GM12878 (cell line): ENCODE results near the gene RABEP2. TPM values are rescaled to one million over a fixed set of nuclear protein-coding genes. Genes with fewer than 3 reads are reported as not detected.

Experiments
- ATAC-seq: fragments of 200-7000 bp; cut with Tn5 transposase; 3 replicates; pipeline ENCODE4 v1.9.1; 2020; ENCODE audit warnings: mild to moderate bottlenecking, moderate library complexity
- BruUV-seq: library from RNA; stranded (reverse); fragments of 400-500 nt; replicated peaks from 2 replicates; lab custom pipeline; 2021; lab: Mats Ljungman, UMichigan
- CTCF ChIA-PET: fragments of 300-600 bp; sonication (Branson Sonifier 250); formaldehyde crosslinking; extraction: SDS; loops from one replicate; lab custom pipeline; 2021; ENCODE audit warnings: inconsistent platforms; lab: Yijun Ruan, JAX
- POLR2A ChIA-PET: fragments of 350-600 bp; formaldehyde crosslinking; extraction: SDS; loops from one replicate; lab custom pipeline; 2021; ENCODE audit warnings: inconsistent platforms; lab: Charles Lee
- RAD21 ChIA-PET: fragments of 300-600 bp; sonication (Branson Sonifier 250); formaldehyde crosslinking; loops from one replicate; lab custom pipeline; 2023; ENCODE audit warnings: antibody characterized with exemption; ENCODE audit not compliant: unreplicated experiment; lab: Charles Lee
- SMC1A ChIA-PET: fragments of 300-600 bp; sonication (Branson Sonifier 250); formaldehyde crosslinking; loops from one replicate; lab custom pipeline; 2023; ENCODE audit not compliant: unreplicated experiment, uncharacterized antibody; lab: Charles Lee
- DNase-seq: peaks from one replicate; pipeline ENCODE4 v3.0.0-alpha.2; 2011; ENCODE audit warnings: low read depth, low spot score
- FAIRE-seq: peaks from 3 replicates; lab custom pipeline; 2011; peaks lifted over from hg19 to GRCh38; lab: Jason Lieb, UNC
- H2AFZ ChIP-seq: 2 replicates; pipeline ENCODE4 v1.6.0; 2011; ENCODE audit warnings: low read depth, low read length, control low read depth; ENCODE audit not compliant: control insufficient read depth
- H3K27ac ChIP-seq: 2 replicates; pipeline ENCODE4 v1.5.1; 2011; ENCODE audit warnings: control low read depth; ENCODE audit not compliant: control insufficient read depth, insufficient read depth
- H3K27me3 ChIP-seq, 2 experiments: replicated peaks in 1 of 2; 2 replicates each; pipeline versions ENCODE4 v1.6.0 to v1.6.1; 2011; ENCODE audit warnings: low read length in 1 of 2; ENCODE audit not compliant: control insufficient read depth in 2 of 2, insufficient read depth in 2 of 2
- H3K36me3 ChIP-seq, 2 experiments: 2 replicates each; pipeline ENCODE4 v1.5.1; 2011; ENCODE audit warnings: low read length in 1 of 2; ENCODE audit not compliant: control insufficient read depth in 2 of 2, insufficient read depth in 2 of 2
- H3K4me1 ChIP-seq: 2 replicates; pipeline ENCODE4 v1.6.1; 2011; ENCODE audit warnings: mild to moderate bottlenecking, low read length, moderate library complexity, mixed read lengths; ENCODE audit not compliant: control insufficient read depth, insufficient read depth
- H3K4me2 ChIP-seq: 2 replicates; pipeline ENCODE4 v1.6.0; 2011; ENCODE audit warnings: control low read depth; ENCODE audit not compliant: control insufficient read depth, insufficient read depth
- H3K4me3 ChIP-seq: fragments of 200-600 bp; sonication (generic); 2 replicates; pipeline ENCODE4 v1.5.1; 2016
- H3K79me2 ChIP-seq: 2 replicates; pipeline ENCODE4 v1.6.0; 2011; ENCODE audit warnings: low read length; ENCODE audit not compliant: control insufficient read depth, insufficient read depth
- H3K9ac ChIP-seq: 2 replicates; pipeline ENCODE4 v1.8.0; 2011; ENCODE audit warnings: low read length, control low read depth, mixed read lengths; ENCODE audit not compliant: control insufficient read depth, insufficient read depth
- H3K9me3 ChIP-seq: replicated peaks from 3 replicates; pipeline ENCODE4 v1.5.1; 2011; ENCODE audit warnings: mild to moderate bottlenecking, low read length; ENCODE audit not compliant: control insufficient read depth, insufficient read depth
- H4K20me1 ChIP-seq: 2 replicates; pipeline ENCODE4 v1.6.0; 2011; ENCODE audit not compliant: control insufficient read depth, insufficient read depth
- ATF2 ChIP-seq: IDR thresholded peaks from 2 replicates; pipeline ENCODE4 v1.6.1; 2012; ENCODE audit warnings: low read length, inconsistent platforms
- HDAC2 ChIP-seq: fragments of 200-600 bp; sonication (generic); IDR thresholded peaks from 2 replicates; pipeline ENCODE4 v1.6.1; 2017
- JUNB ChIP-seq: IDR thresholded peaks from 2 replicates; pipeline ENCODE4 v1.6.1; 2016; ENCODE audit warnings: antibody characterized with exemption, mild to moderate bottlenecking
- RBBP5 ChIP-seq: fragments of 200-600 bp; sonication (generic); conservative IDR thresholded peaks from 2 replicates; pipeline ENCODE4 v1.6.1; 2016
- RUNX3 ChIP-seq: IDR thresholded peaks from 2 replicates; pipeline ENCODE4 v1.6.1; 2012; ENCODE audit warnings: low read length, inconsistent platforms
- SIX5 ChIP-seq: IDR thresholded peaks from 2 replicates; pipeline ENCODE4 v1.6.1; 2011; ENCODE audit warnings: mild to moderate bottlenecking, low read depth, low read length, moderate library complexity; ENCODE audit not compliant: severe bottlenecking
- SMAD1 ChIP-seq: fragments of 450-650 bp; IDR thresholded peaks from 2 replicates; pipeline ENCODE4 v1.6.1; 2018; ENCODE audit warnings: mild to moderate bottlenecking, low read depth; ENCODE audit not compliant: partially characterized antibody
- SPI1 ChIP-seq: IDR thresholded peaks from 2 replicates; pipeline ENCODE4 v1.6.1; 2011; ENCODE audit warnings: low read depth, mild to moderate bottlenecking, low read length, moderate library complexity, borderline replicate concordance; ENCODE audit not compliant: insufficient read depth
- SRF ChIP-seq, 2 experiments: IDR thresholded peaks; 2 replicates each; pipeline ENCODE4 v1.6.1; 2011; ENCODE audit warnings: low read depth in 2 of 2, low read length in 2 of 2, mild to moderate bottlenecking in 1 of 2, moderate library complexity in 1 of 2
- SUZ12 ChIP-seq: fragments of 200-600 bp; sonication (generic); IDR thresholded peaks from one replicate; pipeline ENCODE4 v1.6.1; 2018; ENCODE audit warnings: antibody characterized with exemption, mild to moderate bottlenecking; ENCODE audit not compliant: unreplicated experiment
- YY1 ChIP-seq: IDR thresholded peaks from 2 replicates; pipeline ENCODE4 v1.6.1; 2011; ENCODE audit warnings: low read depth, mild to moderate bottlenecking, low read length
- ZBTB33 ChIP-seq: fragments of 450-650 bp; IDR thresholded peaks from 2 replicates; pipeline ENCODE4 v1.6.1; 2017; ENCODE audit warnings: mild to moderate bottlenecking
- WGBS: methylation state at CpG from one replicate; pipeline ENCODE4 v1.1.6; 2016; ENCODE audit warnings: low lambda C conversion rate; ENCODE audit not compliant: insufficient replicate concordance, insufficient coverage; ENCODE audit errors: missing lambda C conversion rate; 5-methylcytosine and 5-hydroxymethylcytosine counted together
- in situ Hi-C: fragments of 300-500 bp; cut with MboI; formaldehyde crosslinking; loops from 9 replicates; pipeline ENCODE4 v1.14.3; 2018; ENCODE audit warnings: mixed read lengths
- intact Hi-C: fragments of 100-400 bp; cut with micrococcal nuclease; formaldehyde crosslinking; loops from one replicate; pipeline ENCODE4 v1.14.2; 2022; ENCODE audit not compliant: unreplicated experiment
- polyA plus RNA-seq, 11 experiments: library from polyadenylated mRNA; depleted of rRNA in 4 of 11; unstranded in 6 of 11; stranded (reverse) in 5 of 11; fragments of >200 nt; fragmentation: Nextera tagmentation in 4 of 11; fragmentation: Illumina TruSeq in 1 of 11; extraction: Ambion mirVana in 4 of 11; extraction: Trizol in 1 of 11; gene quantifications; 1 replicate in 1 of 11; 2 replicates in 10 of 11; pipeline versions ENCODE4 v1.2.1 to v1.2.3, GENCODE V29; 2011 to 2016; ENCODE audit warnings: inconsistent platforms in 2 of 11, missing spikeins in 2 of 11, low read depth in 1 of 11
- total RNA-seq, 4 experiments: library from RNA; depleted of rRNA in 3 of 4; stranded (reverse); fragments of >200 nt in 3 of 4; fragmentation: Illumina TruSeq in 1 of 4; extraction: Trizol in 1 of 4; gene quantifications; 2 replicates each; pipeline versions ENCODE4 v1.2.1 to v1.2.3, GENCODE V29; 2013 to 2021
- TF ChIP-seq, protein P1 (sequence below): IDR thresholded peaks from 2 replicates; pipeline ENCODE4 v1.6.1; 2011; ENCODE audit warnings: borderline replicate concordance, low read depth, mild to moderate bottlenecking, moderate library complexity, low read length; ENCODE audit not compliant: insufficient read depth, poor library complexity, severe bottlenecking
- TF ChIP-seq, protein P2 (sequence below): fragments of 450-650 bp; IDR thresholded peaks from 2 replicates; pipeline ENCODE4 v1.6.1; 2017; ENCODE audit warnings: mild to moderate bottlenecking, moderate library complexity

Gene RABEP2
- total and polyA plus RNA-seq, 10 of the 15 experiments (the other 5 are each of a cell fraction or from before 2014, with no cell fraction given) = 0.47 to 33.2 (median 18.6) TPM

DNA sequence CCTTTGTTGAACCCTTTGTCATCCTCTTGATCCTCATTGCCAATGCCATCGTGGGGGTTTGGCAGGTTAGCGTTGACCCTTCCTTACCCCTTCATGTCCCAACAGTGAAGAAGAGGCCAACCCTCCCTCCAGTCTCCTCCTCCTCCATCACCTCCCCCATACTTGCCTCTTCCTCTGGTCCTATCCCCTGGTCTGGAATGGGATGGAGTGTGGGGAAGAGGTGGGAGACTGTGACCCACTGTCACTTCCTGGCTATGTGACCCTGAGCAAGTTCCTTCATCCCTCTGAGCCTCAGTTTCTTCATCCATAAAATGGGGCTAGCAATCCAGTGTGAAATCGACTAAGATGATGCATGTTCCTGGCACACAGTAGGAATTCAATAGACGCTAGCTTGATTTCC, 44.1 kb downstream of the RABEP2 start:
- ChIA-PET POLR2A (interaction anchor here (1.0 to 1.8 kb wide), 2 partner anchors 43 to 70 kb away, joined by 3 to 5 read pairs; partner anchors contain the start of gene NFATC2IP), SMC1A (interaction anchor here (1.3 to 2.3 kb wide), 2 partner anchors 43 to 64 kb away, joined by 3 to 26 read pairs; no protein-coding TSS in a partner anchor)
- no peak for TF ChIP-seq YY1
- no peak for TF ChIP-seq SRF (IDR thresholded peaks at IDR 0.05; ENCODE audit: low read depth in 2 of 2, low read length in 2 of 2)
- no peak for TF ChIP-seq JUNB
- TF ChIP-seq RUNX3 = no peak
- TF ChIP-seq ATF2 = no peak
- TF ChIP-seq, protein P1, sequence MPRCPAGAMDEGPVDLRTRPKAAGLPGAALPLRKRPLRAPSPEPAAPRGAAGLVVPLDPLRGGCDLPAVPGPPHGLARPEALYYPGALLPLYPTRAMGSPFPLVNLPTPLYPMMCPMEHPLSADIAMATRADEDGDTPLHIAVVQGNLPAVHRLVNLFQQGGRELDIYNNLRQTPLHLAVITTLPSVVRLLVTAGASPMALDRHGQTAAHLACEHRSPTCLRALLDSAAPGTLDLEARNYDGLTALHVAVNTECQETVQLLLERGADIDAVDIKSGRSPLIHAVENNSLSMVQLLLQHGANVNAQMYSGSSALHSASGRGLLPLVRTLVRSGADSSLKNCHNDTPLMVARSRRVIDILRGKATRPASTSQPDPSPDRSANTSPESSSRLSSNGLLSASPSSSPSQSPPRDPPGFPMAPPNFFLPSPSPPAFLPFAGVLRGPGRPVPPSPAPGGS = no peak
- TF ChIP-seq SMAD1 = no peak
- TF ChIP-seq, protein P2, sequence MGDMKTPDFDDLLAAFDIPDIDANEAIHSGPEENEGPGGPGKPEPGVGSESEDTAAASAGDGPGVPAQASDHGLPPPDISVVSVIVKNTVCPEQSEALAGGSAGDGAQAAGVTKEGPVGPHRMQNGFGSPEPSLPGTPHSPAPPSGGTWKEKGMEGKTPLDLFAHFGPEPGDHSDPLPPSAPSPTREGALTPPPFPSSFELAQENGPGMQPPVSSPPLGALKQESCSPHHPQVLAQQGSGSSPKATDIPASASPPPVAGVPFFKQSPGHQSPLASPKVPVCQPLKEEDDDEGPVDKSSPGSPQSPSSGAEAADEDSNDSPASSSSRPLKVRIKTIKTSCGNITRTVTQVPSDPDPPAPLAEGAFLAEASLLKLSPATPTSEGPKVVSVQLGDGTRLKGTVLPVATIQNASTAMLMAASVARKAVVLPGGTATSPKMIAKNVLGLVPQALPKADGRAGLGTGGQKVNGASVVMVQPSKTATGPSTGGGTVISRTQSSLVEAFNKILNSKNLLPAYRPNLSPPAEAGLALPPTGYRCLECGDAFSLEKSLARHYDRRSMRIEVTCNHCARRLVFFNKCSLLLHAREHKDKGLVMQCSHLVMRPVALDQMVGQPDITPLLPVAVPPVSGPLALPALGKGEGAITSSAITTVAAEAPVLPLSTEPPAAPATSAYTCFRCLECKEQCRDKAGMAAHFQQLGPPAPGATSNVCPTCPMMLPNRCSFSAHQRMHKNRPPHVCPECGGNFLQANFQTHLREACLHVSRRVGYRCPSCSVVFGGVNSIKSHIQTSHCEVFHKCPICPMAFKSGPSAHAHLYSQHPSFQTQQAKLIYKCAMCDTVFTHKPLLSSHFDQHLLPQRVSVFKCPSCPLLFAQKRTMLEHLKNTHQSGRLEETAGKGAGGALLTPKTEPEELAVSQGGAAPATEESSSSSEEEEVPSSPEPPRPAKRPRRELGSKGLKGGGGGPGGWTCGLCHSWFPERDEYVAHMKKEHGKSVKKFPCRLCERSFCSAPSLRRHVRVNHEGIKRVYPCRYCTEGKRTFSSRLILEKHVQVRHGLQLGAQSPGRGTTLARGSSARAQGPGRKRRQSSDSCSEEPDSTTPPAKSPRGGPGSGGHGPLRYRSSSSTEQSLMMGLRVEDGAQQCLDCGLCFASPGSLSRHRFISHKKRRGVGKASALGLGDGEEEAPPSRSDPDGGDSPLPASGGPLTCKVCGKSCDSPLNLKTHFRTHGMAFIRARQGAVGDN = no peak
- no peak for TF ChIP-seq SIX5
- TF ChIP-seq ZBTB33 = no peak
- no peak for TF ChIP-seq SPI1
- no peak for TF ChIP-seq SUZ12
- no peak for TF ChIP-seq RBBP5
- TF ChIP-seq HDAC2 = no peak

More for the DNA sequence above, 44.1 kb downstream of the RABEP2 start:
- Histone ChIP-seq H3K9ac (no peak overlapping the region), H3K27ac (no peak overlapping the region), H3K36me3 (no peaks in the 10 kb centered on the region), H3K79me2 (no peaks in the 10 kb centered on the region), H3K9me3 (no peaks in the 10 kb centered on the region), H4K20me1 (no peaks in the 10 kb centered on the region), H3K4me3 (no peak overlapping the region), H3K27me3 (no peaks in the 10 kb centered on the region), H3K4me1 (peaks cover 13% of the 10 kb centered on the region), H3K4me2 (no peak overlapping the region), H2AFZ (no peak overlapping the region)
- no peak for DNase-seq
- no TSS peak for BruUV-seq
- ATAC-seq = no peak
- ChIA-PET RAD21 (interaction anchor here (1.4 kb wide), 1 partner anchor 43 kb away, joined by 3 read pairs; no protein-coding TSS in a partner anchor), CTCF (interaction anchor here (1.4 to 2.4 kb wide), 2 partner anchors 43 to 64 kb away, joined by 5 to 7 read pairs; no protein-coding TSS in a partner anchor)
- no peak for FAIRE-seq
- in situ Hi-C loops = loop anchor here (5.0 kb wide), 1 partner anchor 36 kb away; no protein-coding TSS in a partner anchor
- WGBS = 88% methylated on average over 4 of the region's 4 CpGs
- intact Hi-C loops = no loop called here
